Activated CD8-positive, alpha-beta memory T cell treated with anti-CD3 and anti-CD28 coated beads, Interleukin-2, amount 10 ng/mL, durations not matched to agents 7 days and 5 days (primary cell): ENCODE data around the gene PSMA7. TPM values are rescaled to one million over a fixed set of nuclear protein-coding genes. Genes with fewer than 3 reads are reported as not detected.
A peak's percentile ranks its signal among the peaks of the same experiment; 100 is the strongest.
"Not testable (repeated sequence)": the region's sequence is repeated elsewhere in the genome, so short reads cannot be mapped to it uniquely, and the experiment has no call there.

Experiments
- ATAC-seq: fragments of 150-1000 bp; cut with Tn5 transposase; one replicate; pipeline ENCODE4 v1.10.0; 2021; ENCODE audit warnings: moderate library complexity
- CTCF ChIA-PET: fragments of 350-600 bp; sonication (Branson Sonifier 250); formaldehyde crosslinking; loops from one replicate; lab custom pipeline; 2021; ENCODE audit warnings: antibody characterized with exemption; lab: Charles Lee
- DNase-seq: peaks from one replicate; pipeline ENCODE4 v3.0.0-alpha.2; 2020
- H3K27ac Mint-ChIP-seq: one replicate; pipeline ENCODE4 v1.8.0; 2021; ENCODE audit warnings: mild to moderate bottlenecking, mixed read lengths
- H3K27me3 Mint-ChIP-seq: one replicate; pipeline ENCODE4 v1.8.0; 2021; ENCODE audit warnings: mixed read lengths
- H3K36me3 Mint-ChIP-seq: one replicate; pipeline ENCODE4 v1.8.0; 2021; ENCODE audit warnings: mild to moderate bottlenecking, mixed read lengths
- H3K4me1 Mint-ChIP-seq: one replicate; pipeline ENCODE4 v1.8.0; 2021; ENCODE audit warnings: mixed read lengths
- H3K4me3 Mint-ChIP-seq: one replicate; pipeline ENCODE4 v1.8.0; 2021; ENCODE audit warnings: mild to moderate bottlenecking, moderate library complexity, mixed read lengths
- H3K9me3 Mint-ChIP-seq: one replicate; pipeline ENCODE4 v1.8.0; 2022; ENCODE audit warnings: low read depth, mixed read lengths
- total RNA-seq, 2 experiments: library from RNA; stranded (reverse); gene quantifications; one replicate each; pipeline ENCODE4 v1.2.3, GENCODE V29; 2021

Gene PSMA7
- total RNA-seq, 2 experiments from 2014 or later, result 287 to 359 TPM

DNA sequence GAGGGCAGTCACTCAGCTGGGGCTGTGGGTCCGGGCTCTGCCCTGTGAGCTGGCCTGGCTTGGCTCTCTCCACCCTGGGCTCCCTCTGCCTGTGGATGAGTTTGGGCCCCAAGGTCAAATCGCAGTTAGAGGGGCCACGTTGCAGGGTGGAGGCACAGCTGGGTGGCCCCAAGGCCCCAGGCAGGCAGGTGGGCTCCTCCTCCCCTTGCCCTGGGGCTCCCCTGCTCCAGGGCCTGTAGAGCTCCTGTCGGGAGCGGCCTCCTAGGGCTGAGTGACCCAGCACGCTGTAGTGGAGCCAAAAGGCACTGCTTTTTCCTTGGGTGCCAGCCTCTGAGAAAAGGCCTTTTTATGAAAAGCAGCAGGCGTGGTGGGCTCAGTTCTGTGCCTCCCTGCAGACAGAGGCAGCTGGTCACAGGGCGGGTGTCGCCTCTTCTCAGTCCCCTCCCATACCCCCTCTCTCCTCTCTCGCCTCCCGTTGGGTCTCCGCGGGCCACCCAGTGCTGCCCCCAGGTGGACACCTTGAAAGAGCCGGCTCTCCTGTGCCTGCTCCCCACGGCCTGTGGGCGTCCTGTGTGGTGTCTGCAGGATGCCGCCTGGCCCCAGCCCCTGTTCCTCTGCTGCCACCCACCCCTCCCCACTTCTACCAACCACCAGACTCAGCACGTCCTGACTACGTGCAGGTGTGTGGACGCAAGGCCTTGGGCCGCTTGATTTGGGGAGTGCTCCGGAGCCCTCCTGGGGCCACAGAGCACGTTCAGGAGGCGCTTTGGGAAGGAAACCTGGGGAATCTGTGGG, 13.6 kb upstream of the PSMA7 start:
- Mint-ChIP-seq H3K9me3 (peaks cover 6% of the 10 kb centered on the region), H3K36me3 (peaks cover 44% of the 10 kb centered on the region), H3K4me3 (no peak overlapping the region), H3K27ac (no peak overlapping the region), H3K27me3 (no peaks in the 10 kb centered on the region), H3K4me1 (peaks cover 18% of the 10 kb centered on the region)
- DNase-seq, result peak; percentile 77
- peak; percentile 81 for ATAC-seq
- CTCF ChIA-PET, result interaction anchor here (0.7 to 0.8 kb wide), 2 partner anchors 9 to 146 kb away, joined by 3 read pairs; no protein-coding TSS in a partner anchor

DNA sequence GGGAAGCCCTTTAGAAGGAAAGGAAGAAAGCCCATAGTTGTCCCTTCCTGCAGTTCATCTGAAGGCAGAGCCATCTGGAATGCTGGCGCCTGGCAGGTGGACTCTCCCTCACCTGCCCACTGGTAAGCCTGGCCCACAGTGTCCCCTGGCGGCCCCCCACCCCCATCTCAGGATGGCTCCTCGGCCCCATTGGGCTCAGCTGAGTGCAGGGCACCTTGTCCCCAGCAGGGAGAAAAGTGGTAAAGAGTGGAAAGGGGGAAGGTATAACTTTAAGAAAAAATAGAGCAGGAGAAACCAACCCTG, 13.0 kb upstream of the PSMA7 start:
- H3K4me1 Mint-ChIP-seq, result peaks cover 18% of the 10 kb centered on the region
- no peak overlapping the region for H3K27ac Mint-ChIP-seq
- no peak overlapping the region for H3K4me3 Mint-ChIP-seq
- CTCF ChIA-PET, result interaction anchor here (0.7 to 0.8 kb wide), 2 partner anchors 9 to 145 kb away, joined by 3 read pairs; no protein-coding TSS in a partner anchor
- no peak for DNase-seq
- H3K36me3 Mint-ChIP-seq, result peaks cover 41% of the 10 kb centered on the region
- H3K27me3 Mint-ChIP-seq, result no peaks in the 10 kb centered on the region
- H3K9me3 Mint-ChIP-seq, result peaks cover 6% of the 10 kb centered on the region
- ATAC-seq, result no peak

GRCh38 chr20:62155428-62156253, 12.4 kb upstream of the PSMA7 start:
- H3K9me3 Mint-ChIP-seq, result peaks cover 6% of the 10 kb centered on the region
- H3K27ac Mint-ChIP-seq, result no peak overlapping the region
- ATAC-seq (no peak), DNase-seq (no peak)
- no peak overlapping the region for H3K4me3 Mint-ChIP-seq
- H3K4me1 Mint-ChIP-seq, result peaks cover 17% of the 10 kb centered on the region
- CTCF ChIA-PET, result interaction anchor here (0.8 kb wide), 1 partner anchor 8 kb away, joined by 3 read pairs; no protein-coding TSS in a partner anchor
- no peaks in the 10 kb centered on the region for H3K27me3 Mint-ChIP-seq
- H3K36me3 Mint-ChIP-seq, result peaks cover 39% of the 10 kb centered on the region

GRCh38 chr20:62151835-62152364, 8.7 kb upstream of the PSMA7 start:
- no peak overlapping the region for H3K27ac Mint-ChIP-seq
- H3K36me3 Mint-ChIP-seq, result peaks cover 30% of the 10 kb centered on the region
- ATAC-seq, result no peak
- DNase-seq, result no peak
- CTCF ChIA-PET, result no interaction called here
- H3K4me3 Mint-ChIP-seq, result no peak overlapping the region
- H3K27me3 Mint-ChIP-seq, result no peaks in the 10 kb centered on the region
- H3K9me3 Mint-ChIP-seq, result peaks cover 6% of the 10 kb centered on the region
- H3K4me1 Mint-ChIP-seq, result peaks cover 3% of the 10 kb centered on the region

DNA sequence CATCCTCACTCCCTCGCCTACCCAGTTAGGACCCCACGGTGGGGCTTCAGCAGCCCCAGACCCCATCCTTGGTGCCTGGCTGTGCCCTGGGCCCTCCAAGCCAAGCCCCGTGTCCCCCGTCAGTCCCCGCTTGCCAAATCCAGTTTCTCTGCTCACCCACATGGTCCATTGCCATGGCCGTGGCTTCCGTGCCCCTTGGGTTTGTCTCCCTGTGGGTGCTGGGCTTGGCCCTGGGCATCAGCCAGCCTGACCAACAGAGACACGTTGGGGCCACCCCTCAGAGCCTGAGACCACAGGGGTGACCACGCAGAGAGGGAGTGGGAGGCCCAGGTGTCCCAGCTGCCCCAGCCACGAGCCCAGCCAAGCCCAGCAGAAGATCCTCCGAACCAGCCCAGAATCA, 8.0 kb upstream of the PSMA7 start:
- Mint-ChIP-seq H3K9me3 (peaks cover 6% of the 10 kb centered on the region), H3K27me3 (no peaks in the 10 kb centered on the region), H3K36me3 (peaks cover 30% of the 10 kb centered on the region), H3K4me3 (no peak overlapping the region), H3K27ac (no peak overlapping the region), H3K4me1 (peaks cover 5% of the 10 kb centered on the region)
- DNase-seq (no peak), ATAC-seq (no peak)
- CTCF ChIA-PET, result no interaction called here

DNA sequence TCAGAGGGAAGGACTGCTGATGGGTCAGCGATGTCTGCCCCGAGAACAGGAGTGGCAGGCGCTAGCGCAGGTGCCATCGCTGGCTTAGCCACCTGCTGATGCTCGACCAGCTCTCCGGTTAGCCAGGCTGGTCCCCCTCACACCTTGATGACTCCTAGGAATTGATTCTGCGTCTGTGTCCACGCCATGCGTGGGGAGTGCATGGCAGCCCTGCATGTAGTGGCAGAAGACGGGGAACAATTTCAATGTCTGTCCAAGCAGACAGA, 7.0 kb upstream of the PSMA7 start:
- Mint-ChIP-seq H3K4me1 (peaks cover 11% of the 10 kb centered on the region), H3K4me3 (no peak overlapping the region), H3K36me3 (peaks cover 32% of the 10 kb centered on the region), H3K27ac (no peak overlapping the region), H3K9me3 (peaks cover 6% of the 10 kb centered on the region), H3K27me3 (no peaks in the 10 kb centered on the region)
- CTCF ChIA-PET, result no interaction called here
- no peak for DNase-seq
- no peak for ATAC-seq

- peaks cover 6% of the 10 kb centered on the region for H3K9me3 Mint-ChIP-seq
- peaks cover 17% of the 10 kb centered on the region for H3K4me1 Mint-ChIP-seq
- DNase-seq (no peak), ATAC-seq (no peak)
- H3K4me3 Mint-ChIP-seq, result no peak overlapping the region
- H3K27ac Mint-ChIP-seq, result no peak overlapping the region
- H3K27me3 Mint-ChIP-seq, result no peaks in the 10 kb centered on the region
- H3K36me3 Mint-ChIP-seq, result peaks cover 31% of the 10 kb centered on the region
- CTCF ChIA-PET, result no interaction called here
Observed at GRCh38 chr20:62149532-62150309, 6.5 kb upstream of the PSMA7 start.

GRCh38 chr20:62148908-62149314, 5.7 kb upstream of the PSMA7 start:
- no peak overlapping the region for H3K4me3 Mint-ChIP-seq
- ATAC-seq, result no peak
- H3K27me3 Mint-ChIP-seq, result no peaks in the 10 kb centered on the region
- no peak overlapping the region for H3K27ac Mint-ChIP-seq
- H3K4me1 Mint-ChIP-seq, result peaks cover 21% of the 10 kb centered on the region
- H3K9me3 Mint-ChIP-seq, result peaks cover 6% of the 10 kb centered on the region
- no peak for DNase-seq
- CTCF ChIA-PET, result no interaction called here
- H3K36me3 Mint-ChIP-seq, result peaks cover 24% of the 10 kb centered on the region

DNA sequence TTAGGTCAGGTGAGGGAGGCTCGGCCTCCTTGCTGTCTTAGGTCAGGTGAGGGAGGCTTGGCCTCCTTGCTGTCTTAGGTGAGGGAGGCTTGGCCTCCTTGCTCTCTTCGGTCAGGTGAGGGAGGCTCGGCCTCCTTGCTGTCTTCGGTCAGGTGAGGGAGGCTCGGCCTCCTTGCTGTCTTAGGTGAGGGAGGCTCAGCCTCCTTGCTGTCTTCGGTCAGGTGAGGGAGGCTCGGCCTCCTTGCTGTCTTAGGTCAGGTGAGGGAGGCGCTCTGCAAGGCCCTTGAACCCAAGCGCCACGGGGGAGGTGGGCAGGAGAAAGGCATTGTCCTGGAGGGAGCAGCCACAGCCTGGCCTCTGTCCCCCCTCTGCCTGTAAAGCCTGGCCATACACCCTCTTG, 5.2 kb upstream of the PSMA7 start:
- H3K9me3 Mint-ChIP-seq, H3K4me3 Mint-ChIP-seq, CTCF ChIA-PET, DNase-seq, H3K27ac Mint-ChIP-seq, H3K27me3 Mint-ChIP-seq, ATAC-seq: not testable (repeated sequence)
- Mint-ChIP-seq H3K4me1 (peaks cover 21% of the 10 kb centered on the region), H3K36me3 (peaks cover 19% of the 10 kb centered on the region)

- DNase-seq, result no peak
- no peak for ATAC-seq
- peaks cover 21% of the 10 kb centered on the region for H3K4me1 Mint-ChIP-seq
- CTCF ChIA-PET, result interaction anchor here (1.6 kb wide), 1 partner anchor 9 kb away, joined by 3 read pairs; no protein-coding TSS in a partner anchor
- no peak overlapping the region for H3K4me3 Mint-ChIP-seq
- no peaks in the 10 kb centered on the region for H3K27me3 Mint-ChIP-seq
- H3K9me3 Mint-ChIP-seq, result peaks cover 2% of the 10 kb centered on the region
- peaks cover 10% of the 10 kb centered on the region for H3K36me3 Mint-ChIP-seq
- H3K27ac Mint-ChIP-seq, result no peak overlapping the region
Observed at GRCh38 chr20:62147528-62147927, 4.3 kb upstream of the PSMA7 start.

DNA sequence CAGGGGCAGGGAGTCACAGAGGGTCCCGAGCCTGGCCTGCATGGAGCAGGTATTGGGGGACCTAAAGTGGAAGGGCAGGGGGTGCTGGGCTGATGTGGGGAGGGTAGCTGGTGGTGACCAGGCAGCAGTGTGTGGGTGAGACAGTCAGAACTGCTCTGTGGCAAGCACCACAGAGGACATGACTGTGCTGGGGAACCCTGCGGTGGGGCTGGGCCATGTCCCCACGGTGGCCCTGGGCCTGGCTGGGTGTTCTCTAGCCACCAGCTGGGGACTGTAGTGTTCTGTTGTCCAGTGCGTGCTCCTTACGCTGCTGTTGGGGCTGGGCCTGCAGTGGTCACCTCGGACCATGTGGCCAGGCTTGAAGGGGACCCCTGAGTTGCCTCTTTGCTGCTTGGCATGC, 3.9 kb upstream of the PSMA7 start:
- ATAC-seq (no peak), DNase-seq (no peak)
- Mint-ChIP-seq H3K36me3 (peaks cover 9% of the 10 kb centered on the region), H3K4me3 (no peak overlapping the region), H3K9me3 (no peaks in the 10 kb centered on the region), H3K4me1 (peaks cover 23% of the 10 kb centered on the region), H3K27me3 (no peaks in the 10 kb centered on the region), H3K27ac (no peak overlapping the region)
- CTCF ChIA-PET, result interaction anchor here (1.6 kb wide), 1 partner anchor 9 kb away, joined by 3 read pairs; no protein-coding TSS in a partner anchor

- CTCF ChIA-PET, result interaction anchor here (1.6 to 1.9 kb wide), 2 partner anchors 10 to 136 kb away, joined by 3 to 7 read pairs; no protein-coding TSS in a partner anchor
- Mint-ChIP-seq H3K27ac (no peak overlapping the region), H3K4me3 (no peak overlapping the region), H3K9me3 (no peaks in the 10 kb centered on the region), H3K36me3 (peaks cover 11% of the 10 kb centered on the region), H3K4me1 (peaks cover 33% of the 10 kb centered on the region), H3K27me3 (no peaks in the 10 kb centered on the region)
- ATAC-seq (no peak), DNase-seq (no peak)
Observed at GRCh38 chr20:62146019-62146755, 3.0 kb upstream of the PSMA7 start.
